HG03565 (cell line): Measurements from ENCODE around the gene KDM4B.

Experiments
- ATAC-seq: cut with Tn5 transposase; IDR thresholded peaks from one replicate; pipeline ENCODE4 v1.9.1; 2021; ENCODE audit warnings: mild to moderate bottlenecking, moderate library complexity; ENCODE audit not compliant: unreplicated experiment

The KDM4B gene

DNA sequence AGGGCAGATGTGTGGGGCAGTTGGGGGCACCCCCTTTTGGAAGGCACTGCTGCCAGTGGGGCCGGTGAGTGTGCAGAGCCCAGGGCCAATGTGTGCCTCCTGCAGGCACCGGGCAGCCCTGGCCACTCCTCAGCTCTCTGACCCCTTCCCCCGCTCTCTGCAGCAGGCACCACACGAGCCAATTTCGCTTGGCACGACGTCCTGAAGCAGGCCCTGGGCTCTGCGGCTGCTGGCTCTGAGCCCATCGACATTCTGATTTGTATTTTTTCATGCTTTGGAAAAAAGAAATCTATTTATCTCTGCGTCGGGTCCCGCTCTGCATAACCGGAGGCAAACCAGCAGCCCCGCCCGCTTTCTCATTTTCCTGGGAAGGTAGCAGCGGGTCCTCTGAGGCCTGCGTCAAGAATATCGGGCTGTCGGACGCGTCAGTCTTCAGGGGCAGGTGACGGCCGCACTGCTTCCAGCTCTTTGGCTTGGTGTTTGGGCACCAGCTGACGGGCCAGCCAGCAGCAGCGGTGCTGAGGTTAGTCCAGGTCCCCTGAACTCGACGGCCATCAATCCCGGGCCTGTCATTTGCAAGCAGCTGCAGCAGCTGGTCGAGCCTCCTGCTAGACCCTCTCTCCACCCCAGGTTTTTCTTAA, 134.3 kb downstream of the KDM4B start:
- ATAC-seq, result no peak

DNA sequence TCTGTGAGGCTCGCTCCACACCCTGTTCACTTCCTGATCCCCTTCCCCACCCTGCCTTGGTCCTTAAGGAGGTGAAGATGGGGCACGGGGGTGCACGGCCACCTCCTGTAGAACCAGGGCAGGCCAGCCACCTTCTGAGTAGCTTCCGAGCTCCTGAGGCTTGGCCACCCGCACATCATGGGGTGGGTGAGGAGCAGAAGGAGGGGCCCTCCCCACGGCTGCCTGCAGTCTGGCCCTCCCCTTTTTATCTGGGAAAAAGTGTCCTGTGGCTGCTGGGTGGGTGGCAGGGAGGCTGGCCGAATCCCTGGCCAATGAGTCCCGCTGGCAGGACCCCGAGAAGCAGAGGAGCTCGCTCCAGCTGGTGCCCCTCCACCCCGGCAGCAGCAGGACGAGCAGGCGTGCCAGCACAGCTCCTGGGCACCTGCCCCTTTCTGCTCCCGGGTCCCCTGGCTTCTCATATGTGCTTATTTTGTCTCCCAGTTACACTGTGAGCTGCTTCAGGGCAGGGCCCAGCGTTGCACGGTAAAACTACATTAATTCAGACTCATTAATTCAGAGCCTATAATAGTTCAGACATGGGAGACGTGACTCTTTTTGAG, 135.0 kb downstream of the KDM4B start:
- ATAC-seq, result no peak

DNA sequence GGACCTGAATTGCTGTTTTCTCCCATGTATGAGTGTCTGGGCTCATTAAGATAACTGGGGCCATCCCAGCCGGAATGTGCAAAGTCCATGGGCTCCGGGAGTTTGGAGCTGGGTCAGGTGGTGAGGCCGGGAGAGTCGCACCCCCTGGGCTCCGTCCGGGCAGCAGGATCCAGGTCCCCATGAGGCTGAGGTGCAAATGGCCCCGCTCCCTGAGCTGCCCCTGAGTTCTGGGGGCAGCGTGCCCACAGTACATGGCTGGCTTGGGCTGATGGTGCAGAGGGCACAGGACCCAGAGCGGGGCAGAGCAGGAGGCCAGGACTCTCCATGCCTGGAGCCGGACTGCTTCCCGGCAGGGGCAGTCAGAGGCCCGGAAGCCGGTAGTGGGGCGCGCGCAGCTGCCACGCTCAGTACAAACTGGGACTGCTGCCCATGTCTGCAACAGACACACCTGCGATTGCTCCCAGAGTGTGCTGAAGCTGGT, 136.0 kb downstream of the KDM4B start:
- ATAC-seq, result no peak

DNA sequence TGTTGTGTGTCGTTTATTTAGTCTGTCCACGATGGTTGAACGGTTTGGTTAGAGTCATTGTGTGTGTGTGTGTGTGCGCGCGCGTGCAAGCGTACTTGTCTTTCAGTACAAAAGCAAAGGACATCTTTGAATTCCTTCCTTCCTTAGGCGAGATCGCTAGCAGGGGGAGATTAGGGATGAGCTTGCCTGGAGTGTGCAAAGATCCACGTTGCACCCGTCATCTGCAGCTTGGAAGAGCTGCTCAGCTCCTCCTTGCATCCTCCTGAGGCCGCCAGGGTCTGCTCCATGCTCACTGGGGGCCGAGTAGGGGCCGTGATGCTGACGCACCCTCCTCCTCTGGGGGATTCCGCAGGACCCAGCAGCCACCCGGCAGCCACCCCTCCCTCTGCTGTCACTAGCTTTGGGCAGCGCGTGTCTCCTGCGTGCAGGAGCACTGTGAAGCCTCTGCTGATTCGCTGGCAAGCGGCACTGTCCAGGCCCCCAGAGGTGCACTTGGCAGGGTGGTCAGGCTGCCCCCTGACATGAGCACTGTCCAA, 137.3 kb downstream of the KDM4B start:
- no peak for ATAC-seq

DNA sequence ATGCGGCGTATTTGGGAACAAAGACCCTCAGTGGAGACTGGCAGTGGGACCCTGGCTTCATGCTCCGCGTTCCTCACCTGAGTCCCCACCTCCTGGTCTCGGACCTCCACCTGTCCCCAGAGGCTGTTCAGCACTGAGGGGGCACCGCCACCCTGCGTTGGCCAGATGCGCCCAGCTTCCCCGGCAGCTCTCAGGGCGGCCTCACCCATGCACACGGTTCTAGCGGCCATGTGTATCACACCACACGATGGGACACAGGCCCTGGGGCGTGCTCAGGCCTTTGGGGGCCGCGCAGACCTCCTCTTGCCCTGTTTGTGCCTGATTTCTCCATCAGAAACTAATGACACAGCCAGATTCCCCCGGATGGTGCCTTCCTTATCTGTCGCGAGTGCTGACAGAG, 138.1 kb downstream of the KDM4B start:
- ATAC-seq, result no peak

DNA sequence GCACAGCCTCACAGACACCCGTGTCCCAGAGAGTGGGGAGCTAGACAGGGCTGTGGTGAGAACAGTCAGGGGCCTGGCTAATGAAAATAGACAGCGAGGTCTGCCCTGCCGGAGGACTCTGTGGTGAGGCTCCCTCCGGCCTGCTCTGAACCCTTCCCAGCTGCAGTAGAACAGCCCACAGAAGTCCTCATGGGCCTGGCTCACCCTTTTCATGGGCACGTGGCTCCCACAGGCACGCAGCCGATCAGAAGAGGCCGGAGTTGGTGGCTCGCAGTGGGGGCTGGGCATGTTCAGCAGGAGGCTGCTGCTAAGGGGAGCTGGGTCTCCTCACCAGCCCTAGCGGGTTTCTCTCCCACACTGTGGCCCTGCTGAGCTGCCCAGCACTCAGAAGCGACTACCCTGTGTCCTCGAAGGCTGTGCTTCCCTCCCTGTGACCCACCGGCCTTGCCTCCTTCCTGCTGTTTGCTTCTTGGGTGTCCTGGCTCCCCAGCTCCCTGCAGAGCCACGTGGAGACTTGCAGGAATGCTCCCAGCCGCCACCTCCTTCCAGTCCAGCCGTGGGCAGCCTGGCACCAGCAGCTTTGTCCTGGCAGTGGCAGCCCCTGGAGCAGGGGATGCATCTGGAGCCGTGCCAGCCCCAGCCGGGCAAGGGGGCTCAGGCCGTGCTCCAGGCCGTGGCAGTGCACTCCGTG, 138.7 kb downstream of the KDM4B start:
- no peak for ATAC-seq

DNA sequence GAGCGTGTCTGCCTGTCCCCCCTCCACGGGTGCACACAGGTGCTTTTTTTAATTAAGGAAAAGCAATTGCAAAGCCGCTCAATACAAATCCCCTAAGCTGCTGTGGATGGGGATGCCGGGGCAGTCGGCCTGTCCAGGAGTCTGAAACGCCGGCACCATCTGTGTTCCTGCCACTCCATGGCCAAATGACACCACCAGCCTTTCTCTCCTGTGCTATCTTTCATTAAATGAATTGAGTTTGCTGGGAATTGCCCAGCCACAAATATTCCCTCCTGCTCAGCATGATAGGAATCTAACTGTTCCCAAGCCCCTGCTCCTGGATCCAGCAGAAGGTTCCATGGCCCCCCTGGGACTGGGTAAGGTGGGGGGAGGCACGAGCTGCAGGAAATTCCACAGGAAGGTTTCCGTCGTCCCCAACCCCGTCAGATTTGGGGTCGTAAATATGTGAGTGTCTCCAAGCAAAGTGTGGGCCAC, 139.2 kb downstream of the KDM4B start:
- no peak for ATAC-seq

DNA sequence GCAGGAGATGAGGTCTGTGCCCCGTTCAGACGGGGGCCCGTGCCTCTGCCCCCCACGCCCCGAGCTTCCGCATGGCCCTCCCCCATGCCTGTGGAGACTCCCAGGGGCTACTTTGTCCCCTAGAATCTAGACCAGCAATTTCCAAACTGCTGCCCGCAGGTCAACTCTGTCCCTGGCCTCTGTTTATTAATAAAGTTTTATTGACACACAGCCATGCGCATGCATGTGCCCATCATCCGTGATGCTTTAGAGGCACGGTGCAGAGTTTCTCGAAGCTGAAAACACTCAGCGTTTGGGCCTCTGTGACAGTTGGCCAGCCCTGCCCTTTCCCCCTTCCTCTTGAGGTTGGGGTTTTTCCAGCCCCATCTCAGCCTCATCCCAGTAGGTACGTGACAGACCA, 140.0 kb downstream of the KDM4B start:
- no peak for ATAC-seq

DNA sequence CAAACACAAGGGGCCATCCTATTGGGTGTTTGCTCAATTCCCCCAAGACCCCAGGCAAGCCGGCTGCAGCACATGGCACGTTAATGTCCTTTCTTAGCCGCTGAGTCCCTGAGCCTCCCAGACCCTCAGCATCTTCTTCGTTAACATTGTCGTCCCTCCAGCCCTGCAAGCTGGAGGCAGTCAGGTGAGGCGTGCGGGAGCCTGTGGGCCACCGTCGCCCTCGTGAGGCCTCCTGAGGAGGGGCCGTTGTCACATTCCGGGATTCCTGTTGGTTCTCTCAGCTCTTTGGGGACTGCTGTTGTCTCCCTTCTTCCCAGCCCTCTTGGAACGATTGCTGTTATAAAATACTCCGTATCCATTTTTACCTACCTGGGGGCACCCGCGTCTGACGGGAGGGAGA, 140.6 kb downstream of the KDM4B start:
- no peak for ATAC-seq

DNA sequence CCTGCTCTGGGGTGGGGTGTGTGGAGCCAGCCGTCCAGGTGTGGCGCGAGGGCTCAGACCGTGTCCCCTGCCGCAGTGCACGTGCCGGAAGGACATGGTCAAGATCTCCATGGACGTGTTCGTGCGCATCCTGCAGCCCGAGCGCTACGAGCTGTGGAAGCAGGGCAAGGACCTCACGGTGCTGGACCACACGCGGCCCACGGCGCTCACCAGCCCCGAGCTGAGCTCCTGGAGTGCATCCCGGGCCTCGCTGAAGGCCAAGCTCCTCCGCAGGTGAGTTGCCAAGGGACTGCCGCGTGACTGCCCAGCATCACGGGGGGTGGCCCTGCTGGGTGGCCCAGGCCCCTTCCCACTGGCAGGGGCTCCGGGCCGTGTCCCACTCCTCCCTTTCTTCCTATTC, 141.6 kb downstream of the KDM4B start:
- no peak for ATAC-seq

DNA sequence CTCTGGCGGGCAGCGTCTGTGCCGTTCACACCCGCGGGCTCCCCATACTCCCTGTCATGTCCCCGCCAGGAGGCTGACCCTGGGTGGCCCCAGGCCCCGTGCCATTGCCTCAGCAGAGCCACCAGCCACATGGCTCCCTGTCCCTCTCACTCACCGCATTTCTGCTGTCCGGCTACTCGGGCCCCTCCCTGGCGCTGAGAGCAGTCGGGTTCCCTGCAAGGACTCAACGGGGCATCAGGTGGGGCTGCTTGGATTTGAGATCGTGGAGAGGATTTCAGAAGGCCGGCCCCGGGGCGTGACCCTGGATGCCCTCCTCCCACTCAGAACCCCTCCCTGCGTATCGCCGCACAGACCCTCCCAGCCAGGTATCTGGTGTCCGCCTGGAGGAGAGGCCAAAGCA, 142.1 kb downstream of the KDM4B start:
- ATAC-seq, result no peak

DNA sequence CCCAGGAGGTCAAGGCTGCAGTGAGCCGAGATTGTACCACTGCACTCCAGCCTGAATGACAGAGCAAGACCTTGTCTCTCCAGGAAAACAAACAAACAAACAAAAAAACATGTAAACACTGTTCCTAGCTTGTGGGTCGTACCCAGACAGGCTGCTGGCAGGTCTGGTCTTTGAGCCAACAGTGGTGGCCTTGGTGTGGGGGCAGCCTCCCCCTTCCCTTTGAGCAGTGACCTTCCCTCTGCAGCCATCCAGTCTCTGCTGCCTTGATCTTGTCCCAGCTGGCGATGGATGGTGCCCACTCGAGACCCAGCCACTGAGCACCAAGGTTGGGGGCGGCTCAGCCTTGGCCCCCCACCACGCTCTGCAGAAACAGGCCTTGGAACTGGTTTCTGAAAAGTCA, 143.3 kb downstream of the KDM4B start:
- no peak for ATAC-seq

DNA sequence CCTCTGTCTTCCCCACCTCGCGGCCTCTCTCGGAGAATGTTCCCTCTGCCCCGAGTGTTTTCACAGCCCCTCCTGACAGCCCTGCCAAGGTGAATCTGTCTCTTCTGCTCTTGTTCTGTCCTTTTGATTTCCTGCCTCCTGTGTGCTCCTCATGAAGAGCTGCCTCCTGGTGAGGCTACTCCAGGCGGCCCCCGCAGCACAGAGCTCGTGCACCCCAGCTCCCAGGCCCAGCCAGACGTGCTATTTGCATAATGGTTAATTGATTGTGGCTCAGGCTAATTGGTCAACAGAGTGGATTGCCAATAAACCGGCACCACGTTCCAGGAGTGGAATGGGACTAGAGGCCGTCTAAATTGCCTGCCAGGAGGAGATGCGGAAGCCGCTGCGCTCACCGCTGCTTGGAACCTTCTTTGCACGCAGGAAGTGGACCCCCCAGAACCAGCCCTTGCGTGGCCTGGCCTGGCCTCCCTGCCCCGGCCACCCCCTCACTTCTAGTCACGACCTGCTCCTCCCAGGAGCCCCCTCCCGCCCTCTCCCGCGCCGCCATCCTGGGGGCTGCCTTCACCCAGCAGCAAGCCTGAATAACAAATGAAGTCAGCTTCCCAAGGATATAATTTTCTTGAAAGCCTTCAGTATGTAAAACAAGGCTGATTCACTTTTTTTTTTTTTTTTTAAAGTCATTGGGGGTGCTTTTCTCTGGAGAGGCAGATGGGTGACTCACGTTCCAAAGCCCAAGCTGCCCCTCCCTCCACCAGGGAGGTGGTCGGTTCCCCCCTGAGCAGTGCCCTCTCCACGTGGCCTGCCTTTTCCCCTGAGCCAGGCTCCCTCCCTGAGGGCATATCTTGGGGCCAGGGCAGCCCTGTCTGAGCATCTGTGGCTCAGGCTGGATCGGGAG, 144.0 kb downstream of the KDM4B start:
- ATAC-seq, result no peak

DNA sequence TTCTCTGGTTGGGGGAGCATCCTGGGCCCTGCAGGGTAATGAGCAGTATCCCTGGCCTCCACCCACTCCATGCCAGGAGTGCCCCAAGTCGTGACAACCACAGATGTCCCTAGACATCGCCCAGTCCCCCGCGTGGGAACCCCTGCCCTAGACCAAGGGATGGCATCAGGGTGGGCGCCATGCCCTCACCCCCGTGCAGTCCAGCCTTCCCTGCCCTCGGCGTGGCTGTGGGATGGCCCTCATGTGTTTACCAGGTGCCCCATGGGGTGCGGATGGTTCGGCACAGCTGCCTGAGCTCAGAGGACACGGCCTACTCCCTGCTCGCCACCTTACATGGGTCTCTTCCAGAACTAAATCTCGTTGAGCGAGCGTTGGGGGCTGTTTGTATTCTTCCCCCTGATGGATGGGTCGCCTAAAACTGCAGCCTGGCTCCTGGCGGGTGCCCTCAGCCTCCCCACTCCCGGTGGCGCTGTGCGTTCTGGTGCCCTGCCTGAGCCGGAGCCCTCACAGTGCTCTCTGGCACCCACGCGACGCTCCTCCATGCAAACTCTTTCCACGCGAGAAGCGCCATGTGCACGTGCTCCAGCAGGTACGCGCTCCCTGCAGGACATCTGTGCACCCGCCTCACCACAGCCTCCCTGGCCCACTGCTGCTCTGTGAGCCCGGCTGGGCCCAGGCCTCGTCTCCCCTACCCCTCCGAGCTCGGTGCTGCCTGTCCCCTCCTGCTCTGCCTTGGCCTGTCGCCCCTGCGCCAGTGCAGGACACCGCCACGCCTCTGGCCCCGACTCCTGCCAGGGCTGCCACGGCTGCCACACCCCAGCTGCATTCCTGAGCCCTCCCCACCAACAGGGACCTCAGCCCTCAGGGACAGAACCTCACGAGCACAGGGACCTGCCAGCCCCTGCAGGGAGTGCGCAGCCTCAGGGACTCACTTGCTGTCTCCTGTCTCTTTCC, 145.0 kb downstream of the KDM4B start:
- ATAC-seq, result no peak

DNA sequence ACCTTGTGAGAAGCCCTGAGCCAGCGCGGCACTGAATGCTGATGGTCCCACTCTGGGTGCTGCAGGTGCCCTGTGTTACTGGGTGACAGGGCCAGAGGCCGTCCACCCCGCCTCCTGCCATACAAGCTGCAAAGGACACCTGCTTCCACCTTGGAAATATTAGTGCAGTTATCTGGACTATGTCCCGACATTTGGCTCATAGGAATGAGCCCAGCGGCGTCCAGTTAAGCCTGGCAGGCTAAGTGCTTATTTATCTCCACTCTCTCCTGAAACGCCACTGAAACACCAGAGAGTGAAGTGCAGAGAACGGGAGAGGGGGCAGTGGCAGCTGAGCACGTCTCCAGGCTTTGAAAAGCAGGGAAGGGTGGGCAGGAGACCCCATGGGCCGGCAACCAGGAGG, 145.8 kb downstream of the KDM4B start:
- ATAC-seq, result no peak

DNA sequence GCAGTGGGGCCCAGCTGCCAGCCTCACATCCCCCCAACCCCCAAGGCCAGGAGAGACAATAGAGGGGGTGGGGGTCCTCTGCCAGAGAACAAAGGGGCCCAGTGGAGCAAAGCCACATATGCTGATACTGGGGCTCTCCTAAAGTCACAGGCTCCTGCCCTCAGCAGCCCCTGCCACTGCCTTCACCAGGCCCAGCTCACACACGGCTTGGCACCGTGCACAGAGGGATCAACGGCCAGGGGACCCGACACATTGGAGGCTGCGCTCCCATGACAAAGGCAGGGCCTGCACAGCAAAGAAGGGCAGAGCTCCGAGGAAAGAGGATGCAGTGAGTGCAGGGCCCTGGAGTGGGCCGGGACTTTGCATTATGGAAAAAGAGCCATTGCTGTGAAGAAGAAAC, 146.4 kb downstream of the KDM4B start:
- no peak for ATAC-seq

DNA sequence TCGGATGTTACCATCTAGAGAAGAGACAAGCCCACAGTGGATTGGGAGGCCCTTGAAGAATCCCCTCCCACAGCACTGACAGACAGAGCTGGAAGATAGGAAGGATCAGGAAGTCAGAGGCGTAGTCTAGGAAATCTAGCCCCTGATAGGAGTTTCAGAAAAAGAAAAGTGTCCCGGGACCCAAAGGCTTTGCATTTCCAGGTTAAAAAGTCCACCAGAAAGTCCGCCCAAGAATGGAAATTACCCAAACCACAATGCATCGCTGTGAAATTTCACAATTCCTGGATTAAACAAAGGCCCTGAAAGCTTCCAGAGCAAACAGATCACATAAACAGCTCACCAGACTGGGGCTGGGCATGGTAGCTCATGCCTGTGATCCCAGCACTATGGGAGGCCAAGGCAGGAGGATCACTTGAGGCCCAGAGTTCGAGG, 146.9 kb downstream of the KDM4B start:
- no peak for ATAC-seq

DNA sequence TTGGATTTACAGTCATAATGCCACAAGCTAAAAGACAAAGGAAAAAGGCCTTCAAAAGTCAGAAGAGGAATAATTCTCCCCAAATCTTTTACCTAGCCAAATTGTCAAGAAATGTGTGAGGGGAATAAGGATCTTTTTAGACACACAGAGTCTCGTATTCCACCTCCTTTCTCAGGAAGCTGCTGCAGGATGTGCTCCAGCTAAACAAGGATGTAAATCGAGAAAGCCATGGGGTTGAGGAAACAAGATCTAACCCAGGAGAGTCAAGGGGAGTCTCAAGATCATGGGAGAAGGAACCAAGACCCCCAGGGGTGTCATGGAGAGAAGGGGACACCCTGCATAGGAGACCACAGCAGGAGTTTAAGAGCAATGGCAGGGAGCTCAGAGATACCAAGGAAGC, 147.4 kb downstream of the KDM4B start:
- no peak for ATAC-seq

DNA sequence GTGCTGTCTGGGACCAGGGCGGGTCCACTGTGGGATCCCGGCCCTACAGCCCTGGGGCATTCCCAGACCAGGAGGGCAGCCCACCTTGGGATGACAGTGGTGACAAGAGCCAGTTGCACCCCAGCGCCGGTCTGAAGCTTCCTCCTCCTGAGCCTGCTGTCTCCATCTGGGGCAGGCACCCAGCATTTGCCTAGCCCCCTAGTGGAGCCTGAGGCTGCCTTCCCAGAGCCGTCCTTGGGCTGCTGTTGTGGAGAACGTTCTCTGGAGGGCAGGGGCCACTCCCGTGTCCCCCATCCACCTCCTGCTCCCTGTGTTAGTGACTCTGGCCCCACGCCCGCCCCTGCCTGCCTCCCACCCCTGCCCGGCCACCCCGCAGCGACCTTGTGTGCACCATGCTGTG, 148.5 kb downstream of the KDM4B start:
- no peak for ATAC-seq

DNA sequence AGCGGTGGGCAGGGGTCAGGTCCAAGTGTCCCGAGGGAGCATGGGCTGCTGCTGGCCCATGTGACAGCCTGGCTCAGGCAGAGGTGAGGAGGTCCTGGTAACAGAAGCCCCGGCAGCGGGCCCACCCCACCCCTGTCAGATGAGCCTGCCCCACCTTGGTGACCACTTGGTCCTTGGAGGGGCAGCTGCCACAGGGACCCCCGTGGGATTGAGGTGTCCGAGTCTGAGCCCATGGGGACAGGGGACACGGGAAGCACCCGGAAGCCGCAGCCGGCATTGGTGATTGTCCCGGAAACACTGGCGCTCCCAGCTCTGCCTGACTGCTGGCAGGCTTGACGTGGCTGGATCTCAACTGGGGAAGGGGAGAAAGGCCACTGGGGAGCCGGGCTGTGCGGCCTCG, 149.1 kb downstream of the KDM4B start:
- ATAC-seq, result no peak
